ENCODE measurements around the gene ATP11B.
"Not testable (repeated sequence)": the region's sequence is repeated elsewhere in the genome, so short reads cannot be mapped to it uniquely, and the experiment has no call there.

Gene ATP11B

GRCh38 chr3:182794455-182795388 lies 1.4 kb downstream of the ATP11B start:
- DNase-seq (ENCODE audit: low read depth in 2 of 3, low spot score in 2 of 3) = no peak

DNA sequence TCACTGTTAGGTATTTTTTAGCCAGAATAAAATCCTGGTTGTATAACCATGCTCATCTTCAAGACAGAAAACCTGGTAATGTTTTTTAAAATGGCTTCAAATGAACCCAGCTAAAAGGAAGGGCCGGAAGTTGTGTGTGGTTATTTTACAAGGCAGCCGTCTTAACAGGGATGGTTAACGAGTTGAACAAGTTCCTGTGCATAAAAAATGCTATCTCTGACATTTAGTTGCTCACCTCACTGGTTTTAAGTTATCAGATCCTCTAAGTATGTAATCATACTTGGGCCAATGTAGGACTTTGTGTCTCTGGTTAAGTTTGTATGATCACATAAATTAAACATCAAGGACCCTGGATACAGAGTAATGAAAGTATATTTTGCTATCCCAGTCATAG lies 2.1 kb downstream of the ATP11B start:
- no peak for DNase-seq (ENCODE audit: low read depth in 2 of 3, low spot score in 2 of 3)

DNA sequence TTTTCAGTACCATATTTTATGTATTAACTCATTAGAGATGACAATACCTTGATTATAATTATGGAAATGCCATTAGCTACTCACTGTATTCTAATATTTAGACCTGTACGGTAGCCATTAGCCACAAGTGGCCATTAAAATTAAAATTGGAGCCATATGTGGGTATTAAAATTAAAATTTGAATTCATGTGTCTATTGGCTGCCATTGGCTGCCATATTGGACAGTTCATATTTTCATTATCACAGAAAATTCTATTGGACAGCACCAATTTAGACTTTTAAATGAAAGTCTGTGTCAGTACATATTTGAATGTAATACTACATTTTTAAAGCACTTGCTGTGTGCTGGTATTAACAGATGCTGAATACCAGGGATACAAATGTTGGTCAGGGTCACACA lies 3.0 kb downstream of the ATP11B start:
- no peak for DNase-seq (ENCODE audit: low read depth in 2 of 3, low spot score in 2 of 3)

DNA sequence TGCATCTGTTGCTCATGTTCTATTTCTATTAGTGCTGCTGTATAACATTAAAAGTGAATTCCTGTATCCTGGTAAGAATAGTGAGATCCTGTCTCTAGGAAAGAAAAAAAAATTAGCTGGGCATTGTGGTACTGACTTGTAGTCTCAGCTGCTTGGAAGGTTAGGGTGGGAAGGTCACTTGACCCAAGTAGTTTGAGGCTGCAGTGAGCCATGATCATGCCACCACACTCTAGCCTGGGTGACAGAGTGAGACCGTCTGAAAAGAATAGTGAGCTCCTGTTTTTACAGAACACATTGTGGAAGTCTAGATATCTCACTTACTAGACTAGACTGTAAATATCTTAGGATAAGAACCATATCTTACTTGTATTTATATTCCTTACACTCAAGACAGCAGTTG lies 4.6 kb downstream of the ATP11B start:
- no peak for DNase-seq (ENCODE audit: low read depth in 2 of 3, low spot score in 2 of 3)

DNA sequence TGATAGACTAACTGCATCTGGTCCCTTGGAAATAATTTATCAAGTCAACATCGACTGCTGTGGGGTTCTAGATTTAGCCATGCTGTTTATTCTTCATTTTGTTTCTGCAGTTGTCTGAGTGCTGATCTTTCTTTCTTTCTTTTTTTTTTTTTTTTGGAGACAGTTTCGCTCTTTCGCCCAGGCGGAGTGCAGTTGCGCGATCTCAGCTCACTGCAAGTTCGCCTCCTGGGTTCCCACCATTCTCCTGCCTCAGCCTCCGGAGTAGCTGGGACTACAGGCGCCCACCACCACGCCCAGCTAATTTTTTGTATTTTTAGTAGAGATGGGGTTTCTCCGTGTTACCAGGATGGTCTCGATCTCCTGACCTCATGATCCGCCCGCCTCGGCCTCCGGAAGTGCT lies 5.8 kb downstream of the ATP11B start:
- not testable (repeated sequence) for DNase-seq (ENCODE audit: low read depth in 2 of 3, low spot score in 2 of 3)

- DNase-seq (ENCODE audit: low read depth in 2 of 3, low spot score in 2 of 3) = no peak
Observed at GRCh38 chr3:182800508-182800907, 7.2 kb downstream of the ATP11B start.

- DNase-seq (ENCODE audit: low read depth in 2 of 3, low spot score in 2 of 3) = no peak
Observed at GRCh38 chr3:182802413-182803390, 9.4 kb downstream of the ATP11B start.

DNA sequence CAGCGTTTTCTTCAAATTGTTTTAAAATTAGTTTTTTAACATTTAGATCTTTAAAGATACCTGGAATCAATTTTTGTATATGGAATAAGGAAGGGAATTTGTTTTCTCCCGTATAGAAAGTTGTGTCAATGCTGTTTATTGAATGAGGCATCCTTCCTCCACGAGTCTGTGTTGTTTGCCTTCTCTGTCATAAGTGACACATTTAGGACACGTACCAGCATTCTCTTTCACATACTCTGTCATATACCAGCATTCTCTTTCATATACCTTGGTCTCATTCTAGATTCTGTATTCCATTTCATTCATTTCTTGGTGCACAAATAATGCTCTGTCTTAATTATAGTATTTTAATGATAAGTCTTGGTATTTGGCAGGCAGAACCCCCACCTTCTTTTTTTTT lies 10.3 kb downstream of the ATP11B start:
- no peak for DNase-seq (ENCODE audit: low read depth in 2 of 3, low spot score in 2 of 3)

- no peak for DNase-seq (ENCODE audit: low read depth in 2 of 3, low spot score in 2 of 3)
Observed at GRCh38 chr3:182807061-182807460, 13.8 kb downstream of the ATP11B start.

DNA sequence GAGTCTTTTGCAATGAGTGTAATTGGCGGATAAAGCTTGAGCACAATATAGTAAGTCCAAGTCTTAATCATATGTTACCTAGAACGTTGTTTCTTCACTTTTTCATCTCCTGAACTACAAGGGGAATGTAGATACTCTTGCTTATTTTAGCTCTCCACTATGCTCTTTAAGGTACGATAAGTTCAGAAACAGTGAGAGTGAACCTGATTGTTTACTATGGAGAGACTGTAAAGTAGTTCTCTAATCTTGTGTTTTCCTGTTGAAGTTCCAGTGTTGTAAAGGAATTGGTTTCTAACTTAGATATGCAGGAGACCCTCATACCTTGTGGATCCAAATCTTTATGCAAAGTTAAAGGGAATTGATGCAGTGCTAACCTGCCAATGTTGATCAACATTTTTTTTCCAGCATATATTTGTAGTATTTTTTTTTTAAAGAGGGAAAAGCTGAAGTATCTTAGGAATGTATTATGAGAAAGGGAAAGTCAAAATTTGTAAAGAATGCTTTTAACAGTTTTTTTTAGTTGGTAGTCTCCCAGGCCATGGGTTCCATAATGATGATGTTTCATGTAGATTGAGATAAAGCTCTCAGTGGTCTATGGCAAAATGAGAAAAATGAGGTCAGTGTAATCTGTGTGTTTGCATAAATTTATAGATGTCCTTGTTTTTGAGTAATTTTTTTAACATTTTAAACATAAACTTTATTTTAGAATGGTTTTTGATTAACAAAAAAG lies 14.9 kb downstream of the ATP11B start:
- no peak for DNase-seq (ENCODE audit: low read depth in 2 of 3, low spot score in 2 of 3)

- no peak for DNase-seq (ENCODE audit: low read depth in 2 of 3, low spot score in 2 of 3)
Observed at GRCh38 chr3:182809531-182809930, 16.2 kb downstream of the ATP11B start.

DNA sequence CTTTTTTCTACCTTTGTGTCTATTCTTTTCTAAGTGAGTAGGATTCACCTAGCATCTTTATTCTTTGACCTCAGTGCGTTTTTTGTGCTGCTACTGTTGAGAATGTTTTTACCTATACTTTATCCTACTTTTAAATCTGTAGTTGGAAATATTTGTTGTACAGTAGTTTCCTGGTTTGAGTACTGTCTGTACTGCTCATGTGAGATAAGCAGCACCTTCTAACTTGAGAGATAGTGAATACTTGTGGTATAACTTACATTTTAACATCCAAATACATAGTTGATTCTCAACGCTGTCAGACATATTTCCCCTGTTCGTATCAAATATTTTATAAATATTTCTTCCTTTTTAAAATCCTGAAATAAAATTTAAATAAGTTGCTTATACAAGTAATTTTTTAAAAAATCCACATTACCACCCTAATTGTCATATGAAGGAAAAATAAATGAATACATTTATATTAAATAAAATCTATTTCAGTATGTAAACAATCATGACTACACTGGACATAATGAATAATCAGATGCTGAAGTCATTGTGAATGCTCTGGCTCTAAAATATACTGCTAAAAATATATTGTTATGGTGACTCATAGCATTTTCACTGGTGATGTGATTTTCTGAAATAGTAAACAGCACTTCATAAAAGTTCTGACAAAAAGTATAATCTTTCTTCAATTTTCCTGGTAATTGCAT lies 17.4 kb downstream of the ATP11B start:
- no peak for DNase-seq (ENCODE audit: low read depth in 2 of 3, low spot score in 2 of 3)

DNA sequence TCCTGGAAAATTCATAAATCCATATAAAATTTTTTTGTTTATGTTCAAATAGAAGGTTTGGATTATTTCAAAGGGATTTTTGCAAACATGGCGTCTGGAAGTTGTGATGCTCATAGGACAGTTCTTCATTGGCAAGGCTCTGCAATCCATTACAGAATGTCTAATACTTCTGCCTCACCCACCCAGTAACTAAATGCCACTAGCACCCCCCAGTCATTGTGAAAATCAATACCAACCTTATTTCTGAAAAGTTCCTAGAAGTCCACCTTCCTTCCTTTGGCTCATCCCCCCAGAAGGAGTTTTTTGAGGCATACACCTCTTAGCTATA lies 17.9 kb downstream of the ATP11B start:
- no peak for DNase-seq (ENCODE audit: low read depth in 2 of 3, low spot score in 2 of 3)

DNA sequence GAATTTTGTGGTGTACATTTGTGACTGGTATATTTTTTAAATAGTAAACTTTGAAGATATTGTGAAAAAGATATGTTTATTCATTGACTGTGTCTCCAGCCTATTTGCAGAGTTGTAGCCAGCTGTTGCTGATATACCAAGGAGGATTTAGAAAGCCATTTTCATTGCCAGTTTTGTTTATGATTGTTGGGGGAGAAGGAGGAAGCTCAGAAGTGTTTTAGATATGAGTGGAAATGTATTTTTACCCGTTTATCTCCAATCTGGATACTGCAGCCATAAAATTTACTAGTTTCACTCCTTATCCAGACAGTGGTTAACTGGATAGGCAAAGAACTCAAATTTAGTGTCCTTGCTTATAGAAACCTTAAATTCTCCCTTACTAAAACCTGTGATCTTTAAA lies 18.8 kb downstream of the ATP11B start:
- no peak for DNase-seq (ENCODE audit: low read depth in 2 of 3, low spot score in 2 of 3)

DNA sequence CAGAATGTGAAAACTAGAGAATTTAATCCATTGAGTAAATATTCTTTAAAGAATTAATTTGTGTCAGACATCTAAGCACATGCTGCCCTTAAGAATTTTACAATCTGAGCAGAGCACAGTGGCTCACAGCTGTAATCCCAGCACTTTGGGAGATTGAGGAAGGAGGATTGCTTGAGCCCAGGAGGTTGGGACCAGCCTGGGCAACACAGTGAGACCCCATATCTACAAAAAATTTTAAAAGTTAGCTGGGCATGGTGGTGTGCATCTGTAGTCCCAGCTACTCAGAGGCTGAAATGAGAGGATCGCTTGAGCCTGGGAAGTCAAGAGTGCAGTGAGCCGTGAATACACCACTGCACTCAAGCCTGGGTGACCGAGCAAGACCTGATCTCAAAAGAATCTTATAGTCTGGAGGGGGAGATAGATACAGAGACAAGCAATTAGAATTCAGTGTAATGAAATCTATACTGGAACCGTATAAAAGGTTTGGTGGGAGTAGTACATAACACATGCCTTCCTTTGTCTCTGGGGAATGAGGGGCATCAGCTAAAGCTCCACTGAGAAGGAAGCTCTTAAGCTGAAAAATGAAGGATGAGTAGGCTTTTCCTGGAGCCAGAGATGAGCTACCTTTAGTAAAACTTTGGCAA lies 21.2 kb downstream of the ATP11B start:
- DNase-seq (ENCODE audit: low read depth in 2 of 3, low spot score in 2 of 3) = no peak

- no peak for DNase-seq (ENCODE audit: low read depth in 2 of 3, low spot score in 2 of 3)
Observed at GRCh38 chr3:182816181-182816580, 22.9 kb downstream of the ATP11B start.

GRCh38 chr3:182818296-182818978 lies 25.1 kb downstream of the ATP11B start:
- DNase-seq (ENCODE audit: low read depth in 2 of 3, low spot score in 2 of 3) = no peak

GRCh38 chr3:182821221-182821981 lies 28.1 kb downstream of the ATP11B start:
- no peak for DNase-seq (ENCODE audit: low read depth in 2 of 3, low spot score in 2 of 3)

GRCh38 chr3:182822260-182822659 lies 29.0 kb downstream of the ATP11B start:
- not testable (repeated sequence) for DNase-seq (ENCODE audit: low read depth in 2 of 3, low spot score in 2 of 3)

All from activated CD8-positive, alpha-beta memory T cell treated with anti-CD3 and anti-CD28 coated beads for 48 hours (primary cell).